ENCODE measurements around the gene AIG1. TPM values are rescaled to one million over a fixed set of nuclear protein-coding genes. Genes with fewer than 3 reads are reported as not detected.

Gene AIG1
- total RNA-seq, 2 experiments from 2014 or later: 0.40 to 0.85 TPM

DNA sequence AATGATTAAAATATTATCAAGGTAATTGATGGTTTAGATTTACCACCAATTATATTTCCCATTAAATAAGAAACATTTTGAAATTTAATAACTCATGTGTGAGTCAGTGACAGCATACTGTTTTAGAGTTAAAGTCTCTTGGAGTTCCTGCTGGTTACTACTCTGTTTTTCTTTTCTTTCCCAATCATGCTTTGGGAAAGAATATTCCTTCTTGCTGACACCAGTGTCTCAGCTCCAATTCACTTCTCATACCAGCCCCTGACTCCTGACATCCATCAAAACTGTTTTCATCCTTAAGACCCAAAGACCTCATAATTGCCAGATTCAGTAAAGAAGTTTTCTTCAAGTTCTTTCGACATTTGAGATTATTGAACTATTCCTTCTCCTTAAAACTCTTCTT lies 50.3 kb downstream of the AIG1 start:
- H3K79me2 ChIP-seq (ENCODE audit: insufficient read depth, low read depth, low read length): no peaks in the 10 kb centered on the region
- H3K4me1 ChIP-seq (ENCODE audit: insufficient read depth, low read length, poor library complexity, severe bottlenecking): no peaks in the 10 kb centered on the region
- no peaks in the 10 kb centered on the region for H4K20me1 ChIP-seq (ENCODE audit: insufficient read depth, low read length)
- H3K36me3 ChIP-seq (ENCODE audit: insufficient read depth, low read length): no peaks in the 10 kb centered on the region
- H2AFZ ChIP-seq (ENCODE audit: low read length): no peak overlapping the region
- intact Hi-C loops (cut with micrococcal nuclease; ENCODE audit: unreplicated experiment): no loop called here
- BruUV-seq (replicated peaks): no TSS peak
- DNase-seq (ENCODE audit: low spot score): no peak
- TF ChIP-seq, protein P1, sequence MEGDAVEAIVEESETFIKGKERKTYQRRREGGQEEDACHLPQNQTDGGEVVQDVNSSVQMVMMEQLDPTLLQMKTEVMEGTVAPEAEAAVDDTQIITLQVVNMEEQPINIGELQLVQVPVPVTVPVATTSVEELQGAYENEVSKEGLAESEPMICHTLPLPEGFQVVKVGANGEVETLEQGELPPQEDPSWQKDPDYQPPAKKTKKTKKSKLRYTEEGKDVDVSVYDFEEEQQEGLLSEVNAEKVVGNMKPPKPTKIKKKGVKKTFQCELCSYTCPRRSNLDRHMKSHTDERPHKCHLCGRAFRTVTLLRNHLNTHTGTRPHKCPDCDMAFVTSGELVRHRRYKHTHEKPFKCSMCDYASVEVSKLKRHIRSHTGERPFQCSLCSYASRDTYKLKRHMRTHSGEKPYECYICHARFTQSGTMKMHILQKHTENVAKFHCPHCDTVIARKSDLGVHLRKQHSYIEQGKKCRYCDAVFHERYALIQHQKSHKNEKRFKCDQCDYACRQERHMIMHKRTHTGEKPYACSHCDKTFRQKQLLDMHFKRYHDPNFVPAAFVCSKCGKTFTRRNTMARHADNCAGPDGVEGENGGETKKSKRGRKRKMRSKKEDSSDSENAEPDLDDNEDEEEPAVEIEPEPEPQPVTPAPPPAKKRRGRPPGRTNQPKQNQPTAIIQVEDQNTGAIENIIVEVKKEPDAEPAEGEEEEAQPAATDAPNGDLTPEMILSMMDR (conservative IDR thresholded peaks at IDR 0.05; ENCODE audit: low read length): no peak
- TF ChIP-seq EZH2phosphoT487 (IDR thresholded peaks at IDR 0.05; ENCODE audit: borderline replicate concordance, low read depth, low read length): no peak
- H3K9me3 ChIP-seq (ENCODE audit: low read length): no peaks in the 10 kb centered on the region
- ChIA-PET POLR2A (no interaction called here), CTCF (ENCODE audit: unreplicated experiment) (no interaction called here)
- no peak overlapping the region for H3K4me3 ChIP-seq (ENCODE audit: low read depth, low read length, poor library complexity, severe bottlenecking)
- no peaks in the 10 kb centered on the region for H3K9me2 ChIP-seq (ENCODE audit: insufficient read depth, low read length)
- no peak overlapping the region for H3K4me2 ChIP-seq (ENCODE audit: low read length)
- H3K27ac ChIP-seq (ENCODE audit: low read depth, low read length, poor library complexity, severe bottlenecking): no peak overlapping the region

DNA sequence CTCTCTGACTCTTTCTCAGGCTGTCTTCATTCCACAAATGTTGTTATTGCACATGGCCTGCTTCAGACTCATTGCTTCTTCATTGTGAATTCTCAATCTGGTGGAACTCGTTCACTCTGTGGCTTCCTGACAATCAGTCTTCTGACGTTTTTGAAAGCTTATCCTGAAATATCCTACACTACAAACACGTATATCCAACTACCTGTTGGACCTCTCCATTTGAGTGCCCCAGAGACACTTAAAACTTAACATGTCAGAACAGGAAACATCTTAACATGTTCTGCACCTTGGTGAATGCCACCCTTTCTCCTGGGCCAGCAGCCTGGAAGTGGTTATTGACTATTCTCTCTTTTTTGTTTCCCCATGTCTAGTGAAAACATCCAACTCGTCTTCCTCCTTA lies 50.8 kb downstream of the AIG1 start:
- CTCF ChIA-PET (ENCODE audit: unreplicated experiment): no interaction called here
- no peak for TF ChIP-seq EZH2phosphoT487 (IDR thresholded peaks at IDR 0.05; ENCODE audit: borderline replicate concordance, low read depth, low read length)
- TF ChIP-seq, protein P1 (conservative IDR thresholded peaks at IDR 0.05; ENCODE audit: low read length): no peak
- Histone ChIP-seq H3K4me1 (ENCODE audit: insufficient read depth, low read length, poor library complexity, severe bottlenecking) (no peaks in the 10 kb centered on the region), H3K9me2 (ENCODE audit: insufficient read depth, low read length) (no peaks in the 10 kb centered on the region), H3K79me2 (ENCODE audit: insufficient read depth, low read depth, low read length) (no peaks in the 10 kb centered on the region), H3K27ac (ENCODE audit: low read depth, low read length, poor library complexity, severe bottlenecking) (no peak overlapping the region), H3K36me3 (ENCODE audit: insufficient read depth, low read length) (no peaks in the 10 kb centered on the region), H4K20me1 (ENCODE audit: insufficient read depth, low read length) (no peaks in the 10 kb centered on the region), H2AFZ (ENCODE audit: low read length) (no peak overlapping the region), H3K9me3 (ENCODE audit: low read length) (no peaks in the 10 kb centered on the region), H3K4me2 (ENCODE audit: low read length) (no peak overlapping the region), H3K4me3 (ENCODE audit: low read depth, low read length, poor library complexity, severe bottlenecking) (no peak overlapping the region)
- intact Hi-C loops (cut with micrococcal nuclease; ENCODE audit: unreplicated experiment): no loop called here
- no TSS peak for BruUV-seq (replicated peaks)
- POLR2A ChIA-PET: no interaction called here
- DNase-seq (ENCODE audit: low spot score): no peak

DNA sequence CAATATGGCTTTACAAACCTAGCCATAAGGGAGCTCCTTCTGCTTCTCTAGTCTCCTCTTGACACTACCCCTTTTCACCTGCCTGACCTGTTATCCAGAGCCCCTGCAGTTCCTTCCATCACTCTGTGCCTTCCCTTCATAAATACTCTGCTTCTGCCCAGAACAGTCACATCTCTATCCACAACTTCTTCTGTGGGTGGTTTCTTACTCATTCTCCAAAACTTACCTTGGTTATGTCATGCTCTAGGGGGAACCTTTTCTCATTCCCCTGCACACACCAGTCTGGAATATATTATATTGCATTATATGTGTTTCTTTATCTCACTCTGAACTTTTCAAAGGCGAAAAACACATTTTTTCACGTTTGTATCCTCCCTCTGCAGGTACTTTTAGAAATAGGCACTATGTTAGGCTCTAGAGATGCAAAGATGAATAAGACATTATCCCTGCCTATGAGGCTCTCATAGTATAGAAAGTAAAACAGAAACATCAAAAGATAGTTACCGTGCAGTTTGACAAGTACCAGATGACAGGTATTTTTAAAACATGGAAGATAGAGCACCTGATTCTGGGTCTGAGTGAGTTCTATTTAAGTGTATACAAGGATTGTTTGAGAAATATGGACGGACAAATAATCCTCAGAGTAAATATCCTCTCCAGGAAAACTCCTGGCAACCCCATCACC lies 51.5 kb downstream of the AIG1 start:
- Histone ChIP-seq H3K36me3 (ENCODE audit: insufficient read depth, low read length) (no peaks in the 10 kb centered on the region), H4K20me1 (ENCODE audit: insufficient read depth, low read length) (no peaks in the 10 kb centered on the region), H3K9me2 (ENCODE audit: insufficient read depth, low read length) (no peaks in the 10 kb centered on the region), H3K79me2 (ENCODE audit: insufficient read depth, low read depth, low read length) (no peaks in the 10 kb centered on the region), H3K27ac (ENCODE audit: low read depth, low read length, poor library complexity, severe bottlenecking) (no peak overlapping the region), H3K4me1 (ENCODE audit: insufficient read depth, low read length, poor library complexity, severe bottlenecking) (no peaks in the 10 kb centered on the region), H2AFZ (ENCODE audit: low read length) (no peak overlapping the region), H3K9me3 (ENCODE audit: low read length) (no peaks in the 10 kb centered on the region), H3K4me2 (ENCODE audit: low read length) (no peak overlapping the region), H3K4me3 (ENCODE audit: low read depth, low read length, poor library complexity, severe bottlenecking) (no peak overlapping the region)
- intact Hi-C loops (cut with micrococcal nuclease; ENCODE audit: unreplicated experiment): no loop called here
- TF ChIP-seq EZH2phosphoT487 (IDR thresholded peaks at IDR 0.05; ENCODE audit: borderline replicate concordance, low read depth, low read length): no peak
- TF ChIP-seq, protein P1 (conservative IDR thresholded peaks at IDR 0.05; ENCODE audit: low read length): no peak
- BruUV-seq (replicated peaks): no TSS peak
- ChIA-PET POLR2A (no interaction called here), CTCF (ENCODE audit: unreplicated experiment) (no interaction called here)
- DNase-seq (ENCODE audit: low spot score): no peak
